Measurements from ENCODE around the gene PIGA.

PIGA gene, protein sequence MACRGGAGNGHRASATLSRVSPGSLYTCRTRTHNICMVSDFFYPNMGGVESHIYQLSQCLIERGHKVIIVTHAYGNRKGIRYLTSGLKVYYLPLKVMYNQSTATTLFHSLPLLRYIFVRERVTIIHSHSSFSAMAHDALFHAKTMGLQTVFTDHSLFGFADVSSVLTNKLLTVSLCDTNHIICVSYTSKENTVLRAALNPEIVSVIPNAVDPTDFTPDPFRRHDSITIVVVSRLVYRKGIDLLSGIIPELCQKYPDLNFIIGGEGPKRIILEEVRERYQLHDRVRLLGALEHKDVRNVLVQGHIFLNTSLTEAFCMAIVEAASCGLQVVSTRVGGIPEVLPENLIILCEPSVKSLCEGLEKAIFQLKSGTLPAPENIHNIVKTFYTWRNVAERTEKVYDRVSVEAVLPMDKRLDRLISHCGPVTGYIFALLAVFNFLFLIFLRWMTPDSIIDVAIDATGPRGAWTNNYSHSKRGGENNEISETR

GRCh38 chrX:15335135-15336022 lies at the start of gene PIGA:
PIGA (minus strand) TSS chrX:15335523; CDS start chrX:15331930, 3,593 bp downstream.
- peak; percentile 78 to 87 (median 81) for DNase-seq (ENCODE audit: low read depth in 3 of 3)

GRCh38 chrX:15384304-15384703 lies 49.0 kb upstream of the PIGA start, which contains the start of gene VEGFD:
VEGFD (minus strand) TSS chrX:15384413; CDS start chrX:15383946, 467 bp downstream.
- DNase-seq (ENCODE audit: low read depth in 3 of 3): no peak

DNA sequence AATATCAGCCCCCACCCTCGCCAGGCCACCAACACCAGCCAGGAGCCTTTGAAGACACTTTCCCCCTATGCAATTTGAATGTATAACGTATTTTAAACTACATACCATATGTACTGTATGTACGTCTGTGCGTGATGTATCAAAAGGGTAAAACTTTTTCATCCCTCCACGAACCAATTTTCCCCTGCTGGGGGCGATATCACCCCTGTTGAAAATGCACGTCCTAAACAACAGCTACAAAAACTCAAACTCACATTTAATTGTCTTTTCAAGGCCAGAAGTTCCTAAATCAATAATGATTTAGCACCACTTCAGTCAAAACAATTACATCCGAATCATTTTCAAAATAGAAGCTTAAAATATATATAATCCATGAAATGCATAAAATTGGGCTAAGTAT lies 47.5 kb upstream of the PIGA start:
- no peak for DNase-seq (ENCODE audit: low read depth in 3 of 3)

DNA sequence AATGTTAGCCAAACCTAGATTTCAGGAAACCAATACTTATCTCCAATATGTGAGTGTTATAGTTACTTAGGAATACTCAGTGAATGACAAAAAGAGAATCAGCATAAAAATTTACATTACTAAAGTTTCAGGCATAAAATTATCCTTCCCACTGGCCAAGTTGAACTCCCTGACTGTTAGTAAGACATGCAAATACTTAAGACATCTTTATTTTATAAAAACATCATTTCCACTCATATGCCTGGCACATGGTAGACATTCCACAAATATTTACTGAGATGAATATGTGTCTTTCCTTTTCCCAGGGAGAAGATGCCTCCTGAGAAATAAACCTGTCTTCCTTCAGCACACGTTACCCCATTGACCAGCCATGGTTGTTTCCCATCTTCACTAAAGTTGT lies 41.6 kb upstream of the PIGA start:
- DNase-seq (ENCODE audit: low read depth in 3 of 3): no peak

- no peak for DNase-seq (ENCODE audit: low read depth in 3 of 3)
Measured at GRCh38 chrX:15373976-15374375, 38.7 kb upstream of the PIGA start.

GRCh38 chrX:15366506-15367352 lies 31.4 kb upstream of the PIGA start:
- DNase-seq (ENCODE audit: low read depth in 3 of 3): no peak

- DNase-seq (ENCODE audit: low read depth in 3 of 3): no peak
Measured at GRCh38 chrX:15359701-15360100, 24.4 kb upstream of the PIGA start.

GRCh38 chrX:15358533-15358932 lies 23.2 kb upstream of the PIGA start:
- no peak for DNase-seq (ENCODE audit: low read depth in 3 of 3)

- no peak for DNase-seq (ENCODE audit: low read depth in 3 of 3)
Measured at GRCh38 chrX:15356444-15356843, 21.1 kb upstream of the PIGA start.

GRCh38 chrX:15350329-15350996 lies 15.1 kb upstream of the PIGA start:
- DNase-seq (ENCODE audit: low read depth in 3 of 3): no peak

GRCh38 chrX:15349046-15349445 lies 13.7 kb upstream of the PIGA start:
- no peak for DNase-seq (ENCODE audit: low read depth in 3 of 3)

- DNase-seq (ENCODE audit: low read depth in 3 of 3): no peak
Measured at GRCh38 chrX:15345976-15346375, 10.7 kb upstream of the PIGA start.

DNA sequence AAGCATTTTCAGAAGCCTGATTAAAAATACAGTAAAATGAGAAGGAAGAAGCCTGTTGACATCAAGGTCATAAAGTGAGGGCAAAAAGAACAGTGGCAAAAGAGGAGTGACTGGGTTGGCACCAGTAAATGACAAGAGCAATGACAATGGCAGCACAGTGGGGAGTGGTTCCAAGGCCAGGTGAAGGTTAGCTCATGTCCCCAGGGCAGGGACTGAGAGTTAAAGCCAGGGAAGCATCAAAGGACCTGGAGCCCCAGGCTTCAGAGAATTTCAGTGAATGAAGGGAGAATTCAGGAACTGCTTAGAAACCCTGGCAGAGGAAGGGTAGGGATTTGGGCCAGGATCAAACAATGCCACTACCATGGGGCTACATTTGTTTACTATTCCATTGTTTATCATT lies 8.8 kb upstream of the PIGA start:
- no peak for DNase-seq (ENCODE audit: low read depth in 3 of 3)

DNA sequence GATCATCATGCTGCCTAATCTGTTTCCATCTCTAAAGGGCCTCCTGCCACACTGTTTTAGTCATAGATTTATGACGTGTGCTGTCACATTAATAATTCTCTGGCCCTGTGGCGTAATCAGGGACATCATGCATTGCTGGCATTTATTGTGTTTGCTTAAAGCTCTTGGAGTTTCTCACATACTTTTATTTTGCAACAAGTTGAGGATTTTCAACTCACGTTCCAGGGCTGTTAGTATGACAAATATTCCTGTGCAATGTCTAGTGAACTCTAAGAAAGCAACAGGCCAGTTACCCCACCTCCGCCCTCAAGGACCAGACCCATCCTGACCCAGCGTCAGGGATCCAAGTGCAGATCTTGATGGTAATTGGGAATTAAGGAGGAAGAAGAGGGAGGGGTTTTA lies 7.8 kb upstream of the PIGA start:
- no peak for DNase-seq (ENCODE audit: low read depth in 3 of 3)

DNA sequence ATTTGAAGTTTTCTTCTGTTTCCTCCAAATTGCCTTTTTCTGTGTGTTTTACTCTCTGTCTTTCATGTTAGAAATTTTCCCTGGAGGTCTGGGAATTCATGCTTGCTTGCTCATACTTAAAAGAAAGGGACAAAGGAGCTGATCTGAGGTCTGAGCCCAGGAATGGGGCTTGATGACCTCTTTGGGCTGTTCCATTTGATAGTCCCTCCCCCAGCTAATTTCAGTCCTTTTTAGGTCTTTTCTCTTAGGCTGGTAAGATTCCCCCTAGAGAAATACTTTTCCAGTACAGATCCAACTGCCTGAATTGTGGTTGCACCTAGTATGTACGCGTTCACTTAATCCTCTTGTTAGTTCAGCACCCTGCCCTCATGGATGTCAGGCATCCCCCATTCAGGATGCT lies 5.5 kb upstream of the PIGA start:
- no peak for DNase-seq (ENCODE audit: low read depth in 3 of 3)

DNA sequence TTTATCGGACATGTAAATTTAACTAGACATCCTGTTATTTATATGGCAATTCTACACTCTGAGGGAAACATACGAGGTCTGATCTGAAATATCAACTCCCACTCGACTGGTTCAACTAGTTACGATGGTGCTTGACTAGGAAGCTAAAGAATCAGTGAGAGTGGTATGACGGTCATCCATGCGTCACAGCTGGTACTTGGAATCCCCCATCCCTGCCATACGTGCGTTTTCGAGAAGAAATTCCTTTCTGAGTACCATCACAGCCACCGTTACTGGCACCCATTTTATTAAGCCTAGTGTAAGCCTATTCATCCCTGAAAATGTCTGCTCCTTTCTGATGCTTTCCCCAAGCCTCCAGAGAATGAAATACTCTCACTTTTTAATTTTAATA lies 695 bp upstream of the PIGA start:
- peak in 1 of 3 experiments; percentile 24 for DNase-seq (ENCODE audit: low read depth in 3 of 3)

DNA sequence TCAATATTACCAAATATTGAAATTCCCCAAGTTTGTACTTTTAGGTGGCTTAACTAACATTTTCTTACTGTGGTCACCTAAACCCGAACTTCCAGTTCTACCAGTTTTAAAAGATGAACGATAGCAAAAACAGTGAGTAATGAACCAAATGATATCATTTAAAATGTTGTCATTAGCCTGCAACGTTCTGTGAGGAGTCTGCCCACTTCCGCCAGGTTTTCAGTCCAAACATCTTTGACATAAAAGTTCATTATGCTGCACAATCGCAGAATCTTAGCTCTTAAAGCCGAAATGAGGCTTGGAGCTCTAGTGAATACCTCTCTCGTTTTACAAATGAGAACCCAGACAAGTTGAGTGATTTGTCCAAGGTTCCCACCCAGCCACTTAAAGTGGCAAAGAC lies 762 bp downstream of the PIGA start:
- DNase-seq (ENCODE audit: low read depth in 3 of 3): peak in 1 of 3 experiments; percentile 2

GRCh38 chrX:15328821-15329220 lies 6.5 kb downstream of the PIGA start:
- DNase-seq (ENCODE audit: low read depth in 3 of 3): no peak

DNA sequence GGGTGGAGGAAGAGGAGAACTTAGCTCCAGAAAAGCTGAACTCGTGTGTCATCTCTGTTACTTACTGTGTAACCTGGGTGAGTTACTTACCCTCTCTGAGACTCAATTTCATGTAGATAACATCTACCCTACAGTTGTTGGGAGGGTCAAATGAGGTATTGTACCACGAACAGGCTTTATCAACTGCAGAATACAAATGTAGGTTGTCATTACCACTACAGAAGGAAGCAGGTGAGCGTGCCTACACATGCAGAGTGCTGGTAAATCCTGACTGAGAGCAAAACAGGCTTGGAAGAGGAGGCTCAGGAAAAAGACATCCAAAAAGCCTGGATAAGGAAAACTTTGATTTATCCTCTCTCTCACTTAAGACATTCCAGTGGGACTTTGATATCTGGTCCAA lies 7.2 kb downstream of the PIGA start:
- DNase-seq (ENCODE audit: low read depth in 3 of 3): no peak

- DNase-seq (ENCODE audit: low read depth in 3 of 3): no peak
Measured at GRCh38 chrX:15322472-15322871, 12.9 kb downstream of the PIGA start.

DNA sequence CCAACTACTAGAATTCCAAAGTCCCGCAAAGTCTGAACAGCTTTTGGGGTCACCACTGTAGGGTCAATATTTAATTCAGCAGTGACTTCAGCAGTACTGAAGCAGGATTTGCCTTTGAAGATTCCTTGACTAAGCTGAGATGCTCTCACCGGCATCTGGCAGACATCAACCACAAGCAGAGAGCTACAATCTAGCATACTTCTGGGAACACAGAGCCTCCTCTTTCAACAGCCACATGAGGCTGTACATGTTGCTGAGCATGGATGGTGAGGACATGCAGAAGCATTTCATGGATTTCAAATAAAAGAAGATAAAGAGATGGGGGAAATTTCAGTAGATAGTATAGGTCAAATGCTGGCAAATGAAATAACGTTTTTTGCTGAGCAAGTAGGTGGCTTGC lies 13.3 kb downstream of the PIGA start:
- no peak for DNase-seq (ENCODE audit: low read depth in 3 of 3)

Data from stimulated activated CD4-positive, alpha-beta T cell treated with anti-CD3 and anti-CD28 coated beads, TNF-alpha, amount 100 ng/mL, for 24 hours (primary cell).